Spleen (tissue), 11 donors: Measurements from ENCODE around the gene RAB7B. TPM values are rescaled to one million over a fixed set of nuclear protein-coding genes. Genes with fewer than 3 reads are reported as not detected.
A peak's percentile ranks its signal among the peaks of the same experiment; 100 is the strongest.

Experiments used
- DNase-seq: peaks from one replicate; pipeline ENCODE4 v3.0.0-alpha.2; 2020
- H3K27ac ChIP-seq, 8 donors: fragments of 200-600 bp; sonication (generic) in 7 of 8; 1 replicate in 4 of 8; 2 replicates in 4 of 8; pipeline versions ENCODE4 v1.5.0 to v1.8.0; 2016 to 2021; ENCODE audit warnings: inconsistent platforms in 4 of 8, mild to moderate bottlenecking in 4 of 8, moderate library complexity in 1 of 8
- H3K27me3 ChIP-seq, 7 donors: fragments of 200-600 bp; sonication (generic) in 6 of 7; replicated peaks in 1 of 7; 1 replicate in 4 of 7; 2 replicates in 3 of 7; pipeline versions ENCODE4 v1.5.0 to v1.8.0; 2016 to 2021; ENCODE audit warnings: inconsistent platforms in 3 of 7, mild to moderate bottlenecking in 1 of 7
- H3K36me3 ChIP-seq, 6 donors: fragments of 200-600 bp; sonication (generic) in 5 of 6; 1 replicate in 4 of 6; 2 replicates in 2 of 6; pipeline versions ENCODE4 v1.5.0 to v1.8.0; 2016 to 2021; ENCODE audit warnings: inconsistent platforms in 2 of 6
- H3K4me1 ChIP-seq, 6 donors: fragments of 200-600 bp; sonication (generic) in 5 of 6; 1 replicate in 3 of 6; 2 replicates in 3 of 6; pipeline versions ENCODE4 v1.5.0 to v1.8.0; 2016 to 2021; ENCODE audit warnings: inconsistent platforms in 3 of 6
- H3K4me3 ChIP-seq, 8 donors: fragments of 200-600 bp; sonication (generic) in 7 of 8; 1 replicate in 4 of 8; 2 replicates in 4 of 8; pipeline versions ENCODE4 v1.5.0 to v1.8.0; 2016 to 2021; ENCODE audit warnings: inconsistent platforms in 4 of 8, mild to moderate bottlenecking in 4 of 8, moderate library complexity in 2 of 8
- H3K9me3 ChIP-seq, 8 donors: fragments of 200-600 bp; sonication (generic) in 7 of 8; 1 replicate in 4 of 8; 2 replicates in 4 of 8; pipeline versions ENCODE4 v1.5.0 to v1.8.0; 2016 to 2021; ENCODE audit warnings: inconsistent platforms in 4 of 8
- CTCF ChIP-seq, 11 experiments: fragments of 200-600 bp in 7 of 11; fragments of 450-650 bp in 4 of 11; sonication (generic) in 4 of 11; IDR thresholded peaks in 8 of 11; conservative IDR thresholded peaks in 3 of 11; 1 replicate in 7 of 11; 2 replicates in 4 of 11; pipeline versions ENCODE4 v1.4.0 to v1.8.0; 2016 to 2021; ENCODE audit warnings: antibody characterized with exemption in 11 of 11, inconsistent platforms in 4 of 11, mild to moderate bottlenecking in 1 of 11
- POLR2A ChIP-seq, 3 donors: fragments of 450-650 bp; IDR thresholded peaks; one replicate each; pipeline ENCODE4 v1.5.1; 2017; ENCODE audit warnings: antibody characterized with exemption in 3 of 3, mild to moderate bottlenecking in 1 of 3
- POLR2AphosphoS5 ChIP-seq, 3 donors: sonication (generic); formaldehyde crosslinking; IDR thresholded peaks; one replicate each; pipeline ENCODE4 v1.5.1; 2017; ENCODE audit warnings: antibody characterized with exemption in 3 of 3
- WGBS, 5 donors: extraction: QIAGEN DNeasy Blood & Tissue Kit in 3 of 5; methylation state at CpG; one replicate each; pipeline versions ENCODE4 v1.1.5 to v1.1.7; 2013 to 2018; 5-methylcytosine and 5-hydroxymethylcytosine counted together
- intact Hi-C: fragments of 100-400 bp; cut with DNase I; formaldehyde crosslinking; loops from one replicate; pipeline ENCODE4 v1.15.0; 2023; ENCODE audit warnings: low total_unique reads
- polyA plus RNA-seq, 3 donors: library from polyadenylated mRNA; stranded (reverse); fragments of 200-250 nt; gene quantifications; one replicate each; pipeline ENCODE4 v1.2.1, GENCODE V29; 2013
- total RNA-seq, 7 donors: library from RNA; depleted of rRNA in 3 of 7; stranded (reverse); fragments of >200 nt in 3 of 7; fragmentation: NEBNext Ultra II Directional in 4 of 7; extraction: Animal tissue kit (Norgen Biotek cat#: 25700) in 4 of 7; gene quantifications; one replicate each; pipeline versions ENCODE4 v1.1.0 to v1.2.1, GENCODE V29; 2016 to 2021
- donor health status: healthy with polysubstance abuse.
- donor health status: DM: no; HTN: no; CAD: no; lungs with moderate emphysema.
- donor health status: DM: no; HTN: no; CAD: no.
- donor health status: Bipolar disorder and iron deficiency.
- donor health status: healthy.
- donor health status: DM: no; HTN: no; CAD: no.
- donor health status: DM: yes; HTN: yes; CAD: no.

The RAB7B gene
- total and polyA plus RNA-seq, 10 donors = 0.34 to 3.2 (median 1.9) TPM

GRCh38 chr1:206036663-206037455 is 33.7 kb upstream of the RAB7B start:
- H3K27ac ChIP-seq = peak overlapping the region in 7 of 8 donors; percentile 10 to 84 (median 65)
- peak overlapping the region in 6 of 8 donors; percentile 0 to 67 (median 20) for H3K4me3 ChIP-seq
- TF ChIP-seq POLR2AphosphoS5 (IDR thresholded peaks at IDR 0.05) (no peak), CTCF (IDR thresholded peaks at IDR 0.05 in 8 of 11, conservative IDR thresholded peaks at IDR 0.05 in 3 of 11) (no peak), POLR2A (IDR thresholded peaks at IDR 0.05) (no peak)
- H3K4me1 ChIP-seq = peaks cover 4 to 89% (median 40%) of the 10 kb centered on the region in 6 donors
- no peaks in the 10 kb centered on the region for H3K27me3 ChIP-seq
- WGBS, 5 donors = 11 to 23% (median 15%) methylated on average over 2 of the region's 2 CpGs
- no peaks in the 10 kb centered on the region for H3K9me3 ChIP-seq
- no peak for DNase-seq
- no peaks in the 10 kb centered on the region for H3K36me3 ChIP-seq
- intact Hi-C loops = no loop called here

- H3K4me1 ChIP-seq = peaks cover 4 to 88% (median 42%) of the 10 kb centered on the region in 6 donors
- H3K27me3 ChIP-seq = no peaks in the 10 kb centered on the region
- peak overlapping the region in 7 of 8 donors; percentile 48 to 84 (median 65) for H3K27ac ChIP-seq
- 13 to 38% (median 27%) methylated on average over 5 of the region's 5 CpGs for WGBS, 5 donors
- intact Hi-C loops = no loop called here
- no peak for DNase-seq
- no peak for TF ChIP-seq POLR2A (IDR thresholded peaks at IDR 0.05)
- no peak for TF ChIP-seq CTCF (IDR thresholded peaks at IDR 0.05 in 8 of 11, conservative IDR thresholded peaks at IDR 0.05 in 3 of 11)
- TF ChIP-seq POLR2AphosphoS5 (IDR thresholded peaks at IDR 0.05) = peak in 2 of 3 donors; percentile 59 to 80
- H3K9me3 ChIP-seq = no peaks in the 10 kb centered on the region
- no peaks in the 10 kb centered on the region for H3K36me3 ChIP-seq
- peak overlapping the region; percentile 10 to 67 (median 29) for H3K4me3 ChIP-seq
Measured at GRCh38 chr1:206035027-206035426, 31.8 kb upstream of the RAB7B start.

GRCh38 chr1:206032380-206033140 is 29.4 kb upstream of the RAB7B start:
- intact Hi-C loops = loop anchor here (5.0 kb wide), 1 partner anchor 75 kb away; no protein-coding TSS in a partner anchor
- DNase-seq = no peak
- 66 to 84% (median 67%) methylated on average over 5 of the region's 5 CpGs for WGBS, 5 donors
- no peaks in the 10 kb centered on the region for H3K9me3 ChIP-seq
- H3K4me3 ChIP-seq = no peak overlapping the region
- no peaks in the 10 kb centered on the region for H3K36me3 ChIP-seq
- peaks cover 0 to 6% (median 0%) of the 10 kb centered on the region in 7 donors for H3K27me3 ChIP-seq
- peaks cover 0 to 63% (median 24%) of the 10 kb centered on the region in 6 donors for H3K4me1 ChIP-seq
- no peak overlapping the region for H3K27ac ChIP-seq
- TF ChIP-seq POLR2A (IDR thresholded peaks at IDR 0.05) = no peak
- TF ChIP-seq POLR2AphosphoS5 (IDR thresholded peaks at IDR 0.05) = no peak
- TF ChIP-seq CTCF (IDR thresholded peaks at IDR 0.05 in 8 of 11, conservative IDR thresholded peaks at IDR 0.05 in 3 of 11) = no peak
